Activated CD4-positive, alpha-beta T cell treated with anti-CD3 and anti-CD28 coated beads for 36 hours (primary cell): ENCODE data around the gene SBDS. TPM values are rescaled to one million over a fixed set of nuclear protein-coding genes. Genes with fewer than 3 reads are reported as not detected.

Source experiments
- total RNA-seq, 2 experiments: library from RNA; stranded (reverse); gene quantifications; one replicate each; pipeline ENCODE4 v1.2.3, GENCODE V29; 2021

The SBDS gene
- total RNA-seq, 2 experiments from 2014 or later, result 53.8 to 66.0 TPM

Other genes starting within 250 kb of the SBDS start
- gene TMEM248, start 74.4 kb downstream of the SBDS start, total RNA-seq, result 10 to 100 TPM; 70.5 to 85.8 TPM
- 10 to 100 TPM; 13.1 to 14.7 TPM for gene TYW1, start 1.2 kb upstream of the SBDS start, total RNA-seq